GM19025 (cell line): Measurements from ENCODE around the gene FOSL1.
"Not testable (repeated sequence)": the region's sequence is repeated elsewhere in the genome, so short reads cannot be mapped to it uniquely, and the experiment has no call there.

Experiments used
- ATAC-seq: cut with Tn5 transposase; IDR thresholded peaks from one replicate; pipeline ENCODE4 v1.9.1; 2021; ENCODE audit warnings: mild to moderate bottlenecking, low read depth, moderate library complexity; ENCODE audit not compliant: unreplicated experiment

FOSL1 gene

GRCh38 chr11:65854852-65855837 lies 45.0 kb downstream of the FOSL1 start:
- ATAC-seq = no peak

- no peak for ATAC-seq
These were observed 46.0 kb downstream of the FOSL1 start for GRCh38 chr11:65854161-65854592.

- ATAC-seq = no peak
These were observed 46.8 kb downstream of the FOSL1 start for GRCh38 chr11:65853246-65853979.

DNA sequence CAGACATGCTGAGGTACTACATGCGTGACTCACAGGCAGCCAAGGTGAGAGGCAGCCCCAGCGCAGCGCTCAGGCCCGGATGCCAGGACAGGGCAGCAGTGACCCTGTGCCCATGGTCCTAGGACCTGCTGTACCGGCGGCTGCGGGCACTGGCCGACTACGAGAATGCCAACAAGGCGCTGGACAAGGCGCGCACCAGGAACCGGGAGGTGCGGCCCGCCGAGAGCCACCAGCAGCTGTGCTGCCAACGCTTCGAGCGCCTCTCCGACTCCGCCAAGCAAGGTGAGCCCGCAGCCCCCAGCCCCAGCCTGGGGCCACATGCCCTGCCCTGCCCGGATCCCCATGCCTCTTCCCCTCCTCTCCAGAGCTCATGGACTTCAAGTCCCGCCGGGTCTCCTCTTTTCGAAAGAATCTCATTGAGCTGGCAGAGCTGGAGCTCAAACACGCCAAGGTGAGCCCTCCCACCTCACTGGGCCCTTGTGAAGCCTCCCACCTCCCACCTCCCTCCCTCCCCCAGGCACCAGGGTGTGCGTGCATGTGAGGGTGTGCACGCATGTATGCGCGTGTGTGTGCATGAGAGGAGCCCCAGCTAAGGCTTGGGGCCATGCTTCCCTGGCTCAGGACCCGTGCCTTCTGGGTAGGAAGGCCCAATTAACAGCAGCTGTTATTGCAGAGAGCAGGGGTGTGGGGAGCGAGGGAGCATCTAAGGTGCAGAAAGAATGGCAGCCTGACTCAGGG lies 47.5 kb downstream of the FOSL1 start:
- ATAC-seq = no peak

GRCh38 chr11:65851811-65852507 lies 48.2 kb downstream of the FOSL1 start:
- no peak for ATAC-seq

DNA sequence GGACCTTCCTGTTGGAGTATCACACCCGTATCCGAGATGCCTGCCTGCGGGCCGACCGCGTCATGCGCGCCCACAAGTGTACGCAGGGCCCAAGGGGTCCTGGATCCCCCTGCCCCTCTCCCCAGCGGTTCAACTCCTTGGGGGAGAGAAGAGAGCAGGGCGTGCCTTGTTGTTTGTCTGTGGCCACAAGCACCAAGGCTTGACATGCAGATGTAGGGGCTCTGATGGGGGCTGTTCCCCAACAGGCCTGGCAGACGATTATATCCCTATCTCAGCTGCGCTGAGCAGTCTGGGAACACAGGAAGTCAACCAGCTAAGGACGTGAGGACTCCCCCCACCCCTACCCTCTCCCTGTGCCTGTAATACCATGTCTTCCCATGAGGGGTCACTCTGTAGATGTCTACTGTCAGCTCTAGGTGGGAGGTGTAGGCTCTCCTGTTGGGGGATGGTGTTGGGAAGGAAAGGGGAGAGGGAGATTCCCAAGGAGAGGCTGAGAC lies 49.1 kb downstream of the FOSL1 start:
- ATAC-seq = no peak

GRCh38 chr11:65850217-65851082 lies 49.7 kb downstream of the FOSL1 start:
- no peak for ATAC-seq

- ATAC-seq = no peak
These were observed 50.4 kb downstream of the FOSL1 start for GRCh38 chr11:65849771-65850216.

GRCh38 chr11:65849366-65849765 lies 50.8 kb downstream of the FOSL1 start:
- no peak for ATAC-seq

GRCh38 chr11:65848693-65849092 lies 51.5 kb downstream of the FOSL1 start:
- ATAC-seq = not testable (repeated sequence)

DNA sequence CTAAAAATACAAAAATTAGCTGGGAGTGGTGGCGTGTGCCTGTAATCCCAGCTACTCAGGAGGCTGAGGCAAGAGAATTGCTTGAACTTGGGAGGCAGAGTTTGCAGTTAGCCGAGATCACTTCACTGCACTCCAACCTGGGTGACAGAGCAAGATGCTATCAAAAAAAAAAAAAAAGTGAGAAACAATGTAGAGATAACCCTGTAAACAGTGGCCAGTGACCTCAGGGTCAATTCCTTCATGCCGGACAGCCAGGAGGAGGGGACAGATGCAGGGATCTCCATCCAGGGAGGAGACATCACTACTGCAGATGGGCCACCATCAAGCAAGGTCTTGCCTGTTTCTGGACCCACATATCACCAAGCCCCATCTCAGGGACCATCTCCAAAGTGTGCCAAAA lies 52.4 kb downstream of the FOSL1 start:
- no peak for ATAC-seq

DNA sequence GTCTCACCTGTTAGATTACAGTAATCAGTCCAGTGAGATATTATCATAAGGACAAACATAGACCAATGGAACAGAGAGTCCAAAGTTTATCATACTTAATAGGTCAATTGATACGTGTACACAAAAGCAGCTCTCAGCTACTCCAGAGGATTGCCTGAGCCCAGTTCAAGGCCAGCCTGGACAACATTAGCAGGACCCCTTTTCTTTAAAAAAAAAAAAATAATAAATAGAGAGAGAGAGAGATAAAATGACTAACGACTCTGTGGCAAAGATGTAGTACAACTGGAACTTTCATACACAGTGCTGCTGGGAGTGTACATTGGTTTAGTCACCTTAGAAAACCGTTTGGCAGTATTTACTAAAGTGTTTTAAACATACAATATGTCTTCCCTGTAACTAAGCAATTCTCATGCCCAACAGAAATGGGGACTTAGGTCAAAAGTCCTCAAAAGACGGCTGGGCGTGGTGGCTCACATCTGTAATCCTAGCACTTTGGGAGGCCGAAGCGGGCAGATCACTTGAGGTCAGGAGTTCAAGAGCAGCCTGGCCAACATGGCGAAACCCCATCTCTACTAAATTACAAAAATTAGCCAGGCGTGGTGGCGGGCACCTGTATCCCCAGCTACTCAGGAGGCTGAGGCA lies 55.8 kb downstream of the FOSL1 start:
- no peak for ATAC-seq

DNA sequence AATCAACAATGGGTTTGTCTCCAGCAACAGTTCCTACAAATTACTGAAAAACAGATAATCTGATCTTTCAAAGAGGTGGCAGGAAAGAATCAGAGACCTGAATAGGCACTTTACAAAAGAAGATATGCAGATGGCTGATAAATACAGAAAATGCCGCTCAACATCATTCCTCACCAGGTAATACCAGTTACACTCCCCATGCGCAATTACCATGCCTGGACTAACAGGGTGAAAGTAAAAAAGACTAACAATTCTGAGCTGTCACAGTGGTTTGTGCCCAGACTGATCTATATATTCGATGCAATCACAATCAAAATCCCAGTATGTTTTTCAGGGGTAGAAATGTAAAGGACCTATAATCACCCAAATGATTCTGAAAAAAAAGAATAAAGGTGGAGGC lies 56.4 kb downstream of the FOSL1 start:
- ATAC-seq = no peak

- no peak for ATAC-seq
These were observed 58.0 kb downstream of the FOSL1 start for GRCh38 chr11:65842144-65842543.
